NOMO-1 treated with DMSO at 0.1 percent for 48 hours (cell line): Measurements from ENCODE around the gene CLDN24.

Experiments
- DNase-seq: peaks from one replicate; lab custom pipeline; 2025; ENCODE audit not compliant: unreplicated experiment; lab: John Stamatoyannopoulos, UW

CLDN24 gene

DNA sequence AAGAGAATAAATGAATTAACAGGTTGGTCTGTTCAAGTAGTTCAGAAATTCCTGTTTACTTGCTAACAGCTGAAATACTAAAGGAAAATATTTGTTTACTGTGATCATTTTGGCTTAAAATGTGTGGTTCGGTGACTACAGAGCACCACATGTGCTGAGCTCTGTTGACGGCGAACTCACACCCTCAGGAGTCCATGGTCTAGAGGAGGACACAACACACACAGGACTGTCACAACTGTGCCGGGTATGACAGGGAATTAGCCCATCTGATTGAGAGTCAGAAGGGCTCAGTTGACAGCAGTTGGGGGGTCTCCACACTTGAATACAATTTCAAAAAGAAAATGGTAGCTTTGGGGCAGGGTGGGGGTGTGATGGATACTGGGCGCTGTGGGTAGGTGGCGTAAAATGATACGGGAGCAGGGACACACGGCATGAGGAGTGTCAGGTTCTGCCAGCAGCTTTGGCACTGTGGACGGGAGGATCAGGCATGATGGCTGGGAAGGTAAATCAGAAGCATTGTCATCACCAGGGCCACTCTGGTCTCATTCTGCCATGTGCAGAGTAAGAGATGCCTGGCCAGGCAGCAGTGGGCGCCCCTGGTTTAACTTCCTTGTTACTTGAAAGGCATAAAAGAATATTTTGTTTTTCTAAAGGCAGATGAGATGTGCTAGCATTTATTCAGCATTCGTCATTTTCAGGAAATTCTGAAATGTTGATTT is 35.5 kb downstream of the CLDN24 start:
- no peak for DNase-seq

DNA sequence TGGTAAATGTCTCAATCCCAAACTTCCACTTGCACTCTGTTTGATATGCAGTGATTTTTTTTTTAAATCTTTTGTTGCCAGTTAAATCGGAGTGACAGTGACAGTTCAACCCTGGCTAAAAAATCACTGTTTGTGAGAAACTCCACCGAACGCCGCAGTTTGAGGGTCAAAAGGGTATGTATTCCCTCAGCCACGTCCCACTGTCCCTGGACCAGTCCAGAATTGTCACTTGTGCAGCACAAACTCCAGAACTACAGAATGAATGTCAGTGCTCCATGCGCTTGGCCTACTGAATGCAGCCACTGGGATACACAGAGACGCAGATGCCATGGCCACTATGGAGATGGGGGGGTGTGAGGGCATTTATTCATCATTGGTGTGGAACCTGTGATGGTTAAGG is 36.3 kb downstream of the CLDN24 start:
- no peak for DNase-seq

GRCh38 chr4:183284965-183285364 is 37.3 kb downstream of the CLDN24 start:
- DNase-seq, result no peak

GRCh38 chr4:183284258-183284785 is 37.9 kb downstream of the CLDN24 start:
- DNase-seq, result no peak

DNA sequence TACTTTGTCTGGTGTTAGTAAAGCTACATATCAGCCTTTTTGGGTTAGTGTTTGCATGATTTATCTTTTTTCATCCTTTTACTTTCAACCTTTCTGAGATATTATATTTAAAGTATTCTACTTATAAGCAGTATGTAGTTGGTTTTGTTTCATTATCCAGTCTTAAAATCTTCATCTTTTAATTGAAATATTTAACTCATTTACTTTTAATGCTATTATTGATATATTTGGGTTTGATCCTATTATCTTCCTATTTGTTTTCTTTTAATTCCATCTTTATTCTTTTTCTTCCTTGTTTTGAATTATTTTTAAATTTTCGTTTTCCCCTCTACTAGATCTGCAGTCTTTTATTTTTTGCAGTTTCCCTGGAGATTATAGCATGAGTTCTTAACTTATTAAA is 46.1 kb downstream of the CLDN24 start:
- no peak for DNase-seq

GRCh38 chr4:183272384-183272783 is 49.8 kb downstream of the CLDN24 start:
- no peak for DNase-seq
